ENCODE data around the gene PHACTR1.

- TF ChIP-seq CTCF (IDR thresholded peaks at IDR 0.05) (no peak), SP1 (CRISPR knock-in tag; conservative IDR thresholded peaks at IDR 0.05) (no peak), FOXK1 (CRISPR knock-in tag; IDR thresholded peaks at IDR 0.05) (no peak), NR2C2 (CRISPR knock-in tag; IDR thresholded peaks at IDR 0.05) (no peak), ETV6 (CRISPR knock-in tag; IDR thresholded peaks at IDR 0.05) (no peak), FOXP4 (CRISPR knock-in tag; IDR thresholded peaks at IDR 0.05) (no peak), ZNF425 (CRISPR knock-in tag; conservative IDR thresholded peaks at IDR 0.05) (no peak), CBFB (CRISPR knock-in tag; IDR thresholded peaks at IDR 0.05; ENCODE audit: low read depth) (no peak), TEAD4 (CRISPR knock-in tag; IDR thresholded peaks at IDR 0.05) (no peak), ZNF232 (CRISPR knock-in tag; IDR thresholded peaks at IDR 0.05) (no peak), ZBTB21 (CRISPR knock-in tag; IDR thresholded peaks at IDR 0.05; ENCODE audit: borderline replicate concordance) (no peak), ESRRA (CRISPR knock-in tag; IDR thresholded peaks at IDR 0.05; ENCODE audit: borderline replicate concordance) (no peak)
- TF ChIP-seq, protein P1, sequence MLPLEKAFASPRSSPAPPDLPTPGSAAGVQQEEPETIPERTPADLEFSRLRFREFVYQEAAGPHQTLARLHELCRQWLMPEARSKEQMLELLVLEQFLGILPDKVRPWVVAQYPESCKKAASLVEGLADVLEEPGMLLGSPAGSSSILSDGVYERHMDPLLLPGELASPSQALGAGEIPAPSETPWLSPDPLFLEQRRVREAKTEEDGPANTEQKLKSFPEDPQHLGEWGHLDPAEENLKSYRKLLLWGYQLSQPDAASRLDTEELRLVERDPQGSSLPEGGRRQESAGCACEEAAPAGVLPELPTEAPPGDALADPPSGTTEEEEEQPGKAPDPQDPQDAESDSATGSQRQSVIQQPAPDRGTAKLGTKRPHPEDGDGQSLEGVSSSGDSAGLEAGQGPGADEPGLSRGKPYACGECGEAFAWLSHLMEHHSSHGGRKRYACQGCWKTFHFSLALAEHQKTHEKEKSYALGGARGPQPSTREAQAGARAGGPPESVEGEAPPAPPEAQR (CRISPR knock-in tag; IDR thresholded peaks at IDR 0.05): no peak
Measured at GRCh38 chr6:13205106-13205505, 488.5 kb downstream of the PHACTR1 start.

Measured in WTC11 (cell line).